Measurements from ENCODE around the gene GNAI3.
"Not testable (repeated sequence)": the region's sequence is repeated elsewhere in the genome, so short reads cannot be mapped to it uniquely, and the experiment has no call there.

GNAI3 gene

GRCh38 chr1:109639063-109639840, 90.8 kb downstream of the GNAI3 start:
- DNase-seq (ENCODE audit: low read depth): no peak

- DNase-seq (ENCODE audit: low read depth): no peak
Measured at GRCh38 chr1:109639841-109640184, 91.4 kb downstream of the GNAI3 start.

- peak; percentile 94 for DNase-seq (ENCODE audit: low read depth)
Measured at GRCh38 chr1:109640285-109640865, 92.0 kb downstream of the GNAI3 start.

- DNase-seq (ENCODE audit: low read depth): no peak
Measured at GRCh38 chr1:109641078-109641740, 92.8 kb downstream of the GNAI3 start.

GRCh38 chr1:109641861-109642260, 93.4 kb downstream of the GNAI3 start:
- DNase-seq (ENCODE audit: low read depth): no peak

GRCh38 chr1:109642626-109643025, 94.2 kb downstream of the GNAI3 start:
- DNase-seq (ENCODE audit: low read depth): no peak

GRCh38 chr1:109643385-109644230, 95.2 kb downstream of the GNAI3 start:
- peak; percentile 88 for DNase-seq (ENCODE audit: low read depth)

GRCh38 chr1:109644670-109645069, 96.3 kb downstream of the GNAI3 start:
- DNase-seq (ENCODE audit: low read depth): no peak

GRCh38 chr1:109649491-109649914, 101.1 kb downstream of the GNAI3 start:
- no peak for DNase-seq (ENCODE audit: low read depth)

- no peak for DNase-seq (ENCODE audit: low read depth)
Measured at GRCh38 chr1:109650609-109651008, 102.2 kb downstream of the GNAI3 start.

GRCh38 chr1:109652402-109652801, 104.0 kb downstream of the GNAI3 start:
- DNase-seq (ENCODE audit: low read depth): no peak

- DNase-seq (ENCODE audit: low read depth): no peak
Measured at GRCh38 chr1:109653306-109653705, 104.9 kb downstream of the GNAI3 start.

GRCh38 chr1:109654519-109654918, 106.1 kb downstream of the GNAI3 start:
- DNase-seq (ENCODE audit: low read depth): no peak

- DNase-seq (ENCODE audit: low read depth): peak; percentile 44
Measured at GRCh38 chr1:109655615-109656519, 107.5 kb downstream of the GNAI3 start, which contains the start of gene GSTM4. Gene GSTM4 (plus strand): TSS chr1:109656099. CDS start chr1:109656390, 291 bp downstream.

GRCh38 chr1:109657395-109657794, 109.0 kb downstream of the GNAI3 start:
- DNase-seq (ENCODE audit: low read depth): no peak

GRCh38 chr1:109657970-109658369, 109.6 kb downstream of the GNAI3 start:
- DNase-seq (ENCODE audit: low read depth): no peak

- DNase-seq (ENCODE audit: low read depth): no peak
Measured at GRCh38 chr1:109658533-109659042, 110.2 kb downstream of the GNAI3 start.

- no peak for DNase-seq (ENCODE audit: low read depth)
Measured at GRCh38 chr1:109659145-109659544, 110.7 kb downstream of the GNAI3 start.

- no peak for DNase-seq (ENCODE audit: low read depth)
Measured at GRCh38 chr1:109659997-109660690, 111.7 kb downstream of the GNAI3 start.

- not testable (repeated sequence) for DNase-seq (ENCODE audit: low read depth)
Measured at GRCh38 chr1:109660691-109661026, 112.2 kb downstream of the GNAI3 start.

All from stimulated activated CD8-positive, alpha-beta memory T cell treated with anti-CD3 and anti-CD28 coated beads, Interleukin-7, amount 100 ng/mL, for 24 hours (primary cell).